Activated CD4-positive, alpha-beta T cell treated with anti-CD3 and anti-CD28 coated beads for 36 hours (primary cell): Measurements from ENCODE around the gene KY. TPM values are rescaled to one million over a fixed set of nuclear protein-coding genes. Genes with fewer than 3 reads are reported as not detected.

ENCODE experiments used
- ATAC-seq: fragments of 200-7000 bp; cut with Tn5 transposase; one replicate; pipeline ENCODE4 v1.10.0; 2021; ENCODE audit warnings: mild to moderate bottlenecking, moderate library complexity
- CTCF ChIA-PET: fragments of 350-600 bp; sonication (Branson Sonifier 250); formaldehyde crosslinking; loops from one replicate; lab custom pipeline; 2021; ENCODE audit warnings: antibody characterized with exemption; lab: Charles Lee
- POLR2A ChIA-PET: fragments of 350-600 bp; sonication (Branson Sonifier 250); formaldehyde crosslinking; loops from one replicate; lab custom pipeline; 2021; ENCODE audit warnings: antibody characterized with exemption, inconsistent platforms; lab: Charles Lee
- DNase-seq: peaks from one replicate; pipeline ENCODE4 v3.0.0-alpha.2; 2020
- H3K27ac Mint-ChIP-seq: one replicate; pipeline ENCODE4 v1.8.0; 2021; ENCODE audit warnings: mixed read lengths
- H3K27me3 Mint-ChIP-seq: one replicate; pipeline ENCODE4 v1.8.0; 2021; ENCODE audit warnings: mixed read lengths
- H3K36me3 Mint-ChIP-seq: one replicate; pipeline ENCODE4 v1.8.0; 2021; ENCODE audit warnings: low read depth, mixed read lengths
- H3K4me1 Mint-ChIP-seq: one replicate; pipeline ENCODE4 v1.8.0; 2021; ENCODE audit warnings: mixed read lengths
- H3K4me3 Mint-ChIP-seq: one replicate; pipeline ENCODE4 v1.8.0; 2021; ENCODE audit warnings: mild to moderate bottlenecking, moderate library complexity, mixed read lengths
- H3K9me3 Mint-ChIP-seq: one replicate; pipeline ENCODE4 v1.8.0; 2021; ENCODE audit warnings: low read depth, mixed read lengths
- intact Hi-C, 2 experiments: fragments of 100-400 bp; cut with DNase I in 1 of 2; cut with micrococcal nuclease in 1 of 2; formaldehyde crosslinking; loops; one replicate each; pipeline versions ENCODE4 v1.14.2 to v1.15.1; 2022 to 2024; cut with DNase I, micrococcal nuclease
- total RNA-seq, 2 experiments: library from RNA; stranded (reverse); gene quantifications; one replicate each; pipeline ENCODE4 v1.2.3, GENCODE V29; 2021

KY gene
- total RNA-seq, 2 experiments from 2014 or later: not detected

DNA sequence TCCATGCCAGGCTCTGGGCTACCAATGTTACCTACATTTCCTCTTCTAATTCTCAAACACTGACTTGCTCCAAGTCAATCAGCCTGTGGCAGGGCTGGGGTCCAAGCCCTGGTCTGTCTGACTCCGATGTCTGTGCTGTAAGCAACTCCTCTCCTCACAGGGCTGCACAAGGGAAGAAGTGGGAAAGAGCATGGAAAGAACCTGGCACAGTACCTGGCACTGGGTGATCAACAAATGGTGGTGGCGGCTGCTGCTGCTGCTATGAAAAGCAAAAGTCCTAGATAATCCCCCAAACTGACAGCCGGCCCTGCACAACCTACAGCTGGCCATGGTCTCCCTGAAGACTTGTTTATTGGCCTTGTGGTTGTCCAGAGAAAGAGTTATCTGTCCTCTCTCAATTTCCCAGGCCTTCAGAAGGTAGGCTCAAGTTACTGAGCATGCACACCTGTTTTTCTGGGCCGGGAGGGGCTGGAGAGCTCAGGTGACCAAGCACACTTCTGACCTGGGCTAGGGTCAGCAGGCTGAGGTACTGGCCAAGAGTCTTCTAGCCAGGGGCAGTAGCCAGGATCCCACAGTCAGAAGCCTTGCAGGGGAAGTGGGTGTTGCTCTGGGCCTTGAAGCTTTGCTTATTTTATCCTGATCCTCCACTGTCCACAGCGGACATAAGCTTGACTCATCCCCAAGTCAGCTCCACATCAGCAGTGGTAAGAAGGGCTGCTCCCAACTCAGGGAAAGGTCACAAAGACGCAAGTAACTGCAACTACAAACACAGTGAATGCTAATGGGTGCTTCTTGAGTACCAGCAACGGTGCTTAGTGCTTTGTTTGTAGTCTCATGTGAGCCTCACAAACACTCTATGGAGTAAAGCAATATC is 35.3 kb upstream of the KY start:
- DNase-seq (no peak), ATAC-seq (no peak)
- intact Hi-C loops: no loop called here
- H3K27ac Mint-ChIP-seq: no peak overlapping the region
- no peaks in the 10 kb centered on the region for H3K36me3 Mint-ChIP-seq
- no peaks in the 10 kb centered on the region for H3K27me3 Mint-ChIP-seq
- no peak overlapping the region for H3K4me3 Mint-ChIP-seq
- H3K4me1 Mint-ChIP-seq: no peaks in the 10 kb centered on the region
- no peaks in the 10 kb centered on the region for H3K9me3 Mint-ChIP-seq
- POLR2A ChIA-PET: no interaction called here
- CTCF ChIA-PET: interaction anchor here (0.7 kb wide), 1 partner anchor 70 kb away, joined by 3 read pairs; no protein-coding TSS in a partner anchor

- Mint-ChIP-seq H3K4me1 (no peaks in the 10 kb centered on the region), H3K36me3 (no peaks in the 10 kb centered on the region), H3K9me3 (no peaks in the 10 kb centered on the region), H3K27ac (no peak overlapping the region), H3K4me3 (no peak overlapping the region), H3K27me3 (peaks cover 3% of the 10 kb centered on the region)
- ATAC-seq (no peak), DNase-seq (no peak)
- intact Hi-C loops: no loop called here
- ChIA-PET CTCF (no interaction called here), POLR2A (no interaction called here)
Observed at GRCh38 chr3:134682196-134682880, 31.5 kb upstream of the KY start.

DNA sequence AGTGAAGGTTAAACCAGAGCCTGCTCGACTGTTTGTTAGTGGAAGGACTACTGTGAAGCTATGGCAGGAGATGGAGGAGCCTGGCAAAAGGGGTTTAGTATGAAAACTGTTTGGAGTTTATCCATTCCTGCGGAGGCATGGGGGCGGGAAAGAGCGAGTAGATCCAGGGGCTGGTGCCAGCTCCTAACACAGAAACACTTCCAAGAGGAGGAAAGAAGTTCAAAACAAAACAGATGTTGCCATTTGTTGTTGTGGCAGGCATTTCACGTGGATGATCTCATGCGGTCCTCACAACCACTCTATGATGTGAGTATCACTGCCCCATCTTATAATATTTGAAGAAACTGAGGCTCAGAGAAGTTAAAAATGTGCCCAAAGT is 30.7 kb upstream of the KY start:
- ATAC-seq: no peak
- H3K27ac Mint-ChIP-seq: no peak overlapping the region
- intact Hi-C loops: no loop called here
- no peak for DNase-seq
- H3K4me3 Mint-ChIP-seq: no peak overlapping the region
- H3K36me3 Mint-ChIP-seq: no peaks in the 10 kb centered on the region
- CTCF ChIA-PET: interaction anchor here (0.6 kb wide), 1 partner anchor 41 kb away, joined by 3 read pairs; no protein-coding TSS in a partner anchor
- H3K27me3 Mint-ChIP-seq: peaks cover 3% of the 10 kb centered on the region
- no peaks in the 10 kb centered on the region for H3K4me1 Mint-ChIP-seq
- POLR2A ChIA-PET: no interaction called here
- no peaks in the 10 kb centered on the region for H3K9me3 Mint-ChIP-seq

DNA sequence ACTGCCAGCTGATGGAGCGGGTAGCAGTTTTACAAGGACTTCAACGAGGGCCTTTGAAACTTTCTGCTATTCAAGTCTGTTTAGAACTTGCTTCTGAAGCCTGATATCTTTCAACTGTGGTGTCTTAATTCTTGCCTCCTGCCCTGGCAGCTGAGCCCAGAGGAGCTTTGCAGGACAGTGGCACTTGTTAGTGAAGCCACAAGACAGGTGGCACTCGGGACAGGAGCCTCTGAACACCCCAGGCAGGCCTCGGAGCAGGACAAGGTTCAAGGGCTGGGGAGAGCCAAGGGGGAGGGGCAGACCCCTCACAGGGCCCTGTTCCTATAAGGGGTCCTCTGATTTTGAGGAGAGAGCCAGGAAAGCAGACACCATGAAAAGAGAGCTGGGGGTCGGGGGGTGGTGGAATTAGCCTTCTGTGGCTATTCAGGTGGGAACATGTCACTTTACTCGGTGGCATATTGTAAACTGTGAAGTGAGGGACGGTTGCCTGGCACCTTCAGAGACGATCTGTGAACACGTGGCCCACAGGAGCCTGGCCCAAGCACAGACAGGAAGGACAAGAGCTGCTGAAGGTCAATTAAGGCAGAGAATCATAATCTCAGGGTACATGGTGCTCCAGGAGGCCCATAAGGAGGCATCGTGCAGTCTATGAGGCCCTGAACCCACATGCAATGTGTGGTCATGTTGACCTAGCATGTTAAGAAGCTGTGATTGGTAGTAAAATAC is 30.1 kb upstream of the KY start:
- ATAC-seq (no peak), DNase-seq (no peak)
- intact Hi-C loops: no loop called here
- peaks cover 2% of the 10 kb centered on the region for H3K9me3 Mint-ChIP-seq
- POLR2A ChIA-PET: no interaction called here
- H3K4me3 Mint-ChIP-seq: no peak overlapping the region
- peaks cover 3% of the 10 kb centered on the region for H3K27me3 Mint-ChIP-seq
- no peak overlapping the region for H3K27ac Mint-ChIP-seq
- no peaks in the 10 kb centered on the region for H3K4me1 Mint-ChIP-seq
- CTCF ChIA-PET: interaction anchor here (0.6 to 0.9 kb wide), 3 partner anchors 42 to 80 kb away, joined by 3 read pairs; no protein-coding TSS in a partner anchor
- no peaks in the 10 kb centered on the region for H3K36me3 Mint-ChIP-seq

DNA sequence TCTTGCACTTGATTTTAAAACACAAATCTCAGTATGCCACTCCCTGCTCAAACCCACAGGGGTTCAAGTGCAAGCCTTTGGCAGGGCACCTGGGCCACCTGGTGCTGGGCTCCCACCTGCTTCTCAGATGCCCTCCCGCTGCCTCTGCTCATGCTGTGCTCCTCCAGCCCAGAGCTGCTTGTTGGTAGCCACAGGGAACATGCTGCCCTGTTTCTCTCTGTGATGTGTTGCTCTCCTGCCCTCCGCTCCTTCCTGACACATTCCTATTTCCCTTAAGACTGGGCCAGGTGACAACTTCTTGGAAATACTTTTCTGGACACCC is 27.1 kb upstream of the KY start:
- ATAC-seq: no peak
- POLR2A ChIA-PET: no interaction called here
- peaks cover 3% of the 10 kb centered on the region for H3K27me3 Mint-ChIP-seq
- DNase-seq: no peak
- H3K27ac Mint-ChIP-seq: no peak overlapping the region
- H3K4me1 Mint-ChIP-seq: no peaks in the 10 kb centered on the region
- CTCF ChIA-PET: no interaction called here
- no peaks in the 10 kb centered on the region for H3K36me3 Mint-ChIP-seq
- peaks cover 12% of the 10 kb centered on the region for H3K9me3 Mint-ChIP-seq
- intact Hi-C loops: loop anchor here in 1 of 2 experiments (1.0 kb wide), 1 partner anchor 77 kb away; no protein-coding TSS in a partner anchor
- no peak overlapping the region for H3K4me3 Mint-ChIP-seq

DNA sequence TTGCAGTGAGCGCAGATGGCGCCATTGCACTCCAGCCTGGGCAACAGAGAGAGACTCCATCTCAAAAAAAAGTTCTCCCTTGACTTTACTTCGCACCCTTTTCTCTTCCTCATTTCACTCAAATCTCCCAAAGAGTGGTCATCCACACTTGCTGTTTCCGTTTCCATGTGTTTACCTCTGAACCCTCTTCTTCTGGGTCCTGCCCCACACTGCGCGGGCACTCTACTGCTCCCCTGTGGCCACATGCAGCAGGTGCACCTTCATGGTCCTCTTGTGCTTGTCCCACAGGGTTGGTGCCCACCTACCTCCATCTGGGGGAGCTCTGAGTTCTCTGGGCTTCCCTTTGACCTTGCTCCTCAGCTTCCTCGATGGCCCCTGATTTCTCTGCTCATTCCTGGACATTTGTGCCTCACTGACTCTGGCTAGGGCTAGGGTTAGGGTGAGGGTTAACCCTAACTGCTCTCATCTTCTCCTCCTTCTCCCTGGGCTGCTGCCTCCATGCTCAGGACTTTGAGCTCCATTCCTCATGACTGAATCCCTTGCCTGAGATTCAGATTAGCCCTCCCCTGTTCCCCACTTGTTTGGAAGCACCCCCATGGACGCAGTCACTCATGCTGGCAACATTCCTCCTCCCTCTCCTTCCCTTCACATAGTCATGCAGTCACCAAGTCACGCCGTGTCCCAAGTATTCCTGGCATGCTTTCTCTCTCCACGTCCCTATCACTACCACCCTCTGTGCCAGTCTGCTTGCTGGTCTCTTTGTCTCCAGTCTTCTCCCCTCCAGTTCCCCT is 26.6 kb upstream of the KY start:
- H3K27me3 Mint-ChIP-seq: peaks cover 3% of the 10 kb centered on the region
- H3K4me1 Mint-ChIP-seq: no peaks in the 10 kb centered on the region
- no peaks in the 10 kb centered on the region for H3K36me3 Mint-ChIP-seq
- ChIA-PET POLR2A (no interaction called here), CTCF (no interaction called here)
- H3K27ac Mint-ChIP-seq: no peak overlapping the region
- H3K4me3 Mint-ChIP-seq: no peak overlapping the region
- H3K9me3 Mint-ChIP-seq: peaks cover 15% of the 10 kb centered on the region
- peak; percentile 35 for DNase-seq
- intact Hi-C loops: loop anchor here in 1 of 2 experiments (1.0 kb wide), 1 partner anchor 76 kb away; no protein-coding TSS in a partner anchor
- no peak for ATAC-seq

- CTCF ChIA-PET: no interaction called here
- intact Hi-C loops: no loop called here
- ATAC-seq (no peak), DNase-seq (no peak)
- H3K36me3 Mint-ChIP-seq: no peaks in the 10 kb centered on the region
- H3K27me3 Mint-ChIP-seq: peaks cover 5% of the 10 kb centered on the region
- H3K9me3 Mint-ChIP-seq: peaks cover 15% of the 10 kb centered on the region
- H3K4me1 Mint-ChIP-seq: no peaks in the 10 kb centered on the region
- H3K27ac Mint-ChIP-seq: no peak overlapping the region
- POLR2A ChIA-PET: no interaction called here
- no peak overlapping the region for H3K4me3 Mint-ChIP-seq
Observed at GRCh38 chr3:134675726-134676256, 25.0 kb upstream of the KY start.

- intact Hi-C loops: no loop called here
- H3K27ac Mint-ChIP-seq: no peak overlapping the region
- no peaks in the 10 kb centered on the region for H3K4me1 Mint-ChIP-seq
- H3K27me3 Mint-ChIP-seq: peaks cover 4% of the 10 kb centered on the region
- POLR2A ChIA-PET: no interaction called here
- H3K9me3 Mint-ChIP-seq: peaks cover 15% of the 10 kb centered on the region
- ATAC-seq: no peak
- CTCF ChIA-PET: interaction anchor here (1.4 kb wide), 1 partner anchor 72 kb away, joined by 4 read pairs; no protein-coding TSS in a partner anchor
- no peaks in the 10 kb centered on the region for H3K36me3 Mint-ChIP-seq
- no peak overlapping the region for H3K4me3 Mint-ChIP-seq
- no peak for DNase-seq
Observed at GRCh38 chr3:134672571-134672970, 21.7 kb upstream of the KY start.

GRCh38 chr3:134667956-134668355 is 17.1 kb upstream of the KY start:
- no peak for DNase-seq
- POLR2A ChIA-PET: no interaction called here
- H3K27me3 Mint-ChIP-seq: peaks cover 6% of the 10 kb centered on the region
- H3K4me3 Mint-ChIP-seq: no peak overlapping the region
- no peaks in the 10 kb centered on the region for H3K36me3 Mint-ChIP-seq
- ATAC-seq: no peak
- H3K4me1 Mint-ChIP-seq: no peaks in the 10 kb centered on the region
- CTCF ChIA-PET: no interaction called here
- intact Hi-C loops: no loop called here
- peaks cover 3% of the 10 kb centered on the region for H3K9me3 Mint-ChIP-seq
- H3K27ac Mint-ChIP-seq: no peak overlapping the region

- Mint-ChIP-seq H3K27ac (no peak overlapping the region), H3K27me3 (peaks cover 6% of the 10 kb centered on the region), H3K4me1 (no peaks in the 10 kb centered on the region), H3K36me3 (no peaks in the 10 kb centered on the region), H3K4me3 (no peak overlapping the region), H3K9me3 (no peaks in the 10 kb centered on the region)
- DNase-seq (no peak), ATAC-seq (no peak)
- CTCF ChIA-PET: no interaction called here
- intact Hi-C loops: no loop called here
- POLR2A ChIA-PET: no interaction called here
Observed at GRCh38 chr3:134667406-134667805, 16.6 kb upstream of the KY start.

GRCh38 chr3:134666885-134667284 is 16.1 kb upstream of the KY start:
- Mint-ChIP-seq H3K36me3 (no peaks in the 10 kb centered on the region), H3K4me3 (no peak overlapping the region), H3K27me3 (peaks cover 6% of the 10 kb centered on the region), H3K4me1 (no peaks in the 10 kb centered on the region), H3K27ac (no peak overlapping the region), H3K9me3 (no peaks in the 10 kb centered on the region)
- no peak for ATAC-seq
- intact Hi-C loops: no loop called here
- no peak for DNase-seq
- ChIA-PET CTCF (no interaction called here), POLR2A (no interaction called here)
